AG04450 (cell line): Measurements from ENCODE around the gene MAP4K2. TPM values are rescaled to one million over a fixed set of nuclear protein-coding genes. Genes with fewer than 3 reads are reported as not detected.
"Not testable (repeated sequence)": the region's sequence is repeated elsewhere in the genome, so short reads cannot be mapped to it uniquely, and the experiment has no call there.

Source experiments
- CTCF ChIA-PET: fragments of 300-600, 350-600 bp; formaldehyde crosslinking; extraction: SDS; loops from one replicate; lab custom pipeline; 2022; ENCODE audit warnings: antibody characterized with exemption, inconsistent platforms; lab: Charles Lee
- POLR2A ChIA-PET: fragments of 350-600 bp; formaldehyde crosslinking; extraction: SDS; loops from one replicate; lab custom pipeline; 2021; ENCODE audit warnings: antibody characterized with exemption, inconsistent platforms; lab: Yijun Ruan, JAX
- DNase-seq: peaks from one replicate; pipeline ENCODE4 v3.0.0-alpha.2; 2011; ENCODE audit warnings: low read depth, low spot score
- H3K27ac ChIP-seq: one replicate; pipeline ENCODE4 v1.5.1; 2012; ENCODE audit warnings: low read depth, low read length, control low read depth
- H3K27me3 ChIP-seq: one replicate; pipeline ENCODE4 v1.6.0; 2012; ENCODE audit warnings: low read length; ENCODE audit not compliant: control insufficient read depth, insufficient read depth
- H3K4me3 ChIP-seq: 2 replicates; pipeline ENCODE4 v1.5.1; 2011; ENCODE audit warnings: mild to moderate bottlenecking, low read depth, low read length, control low read depth
- H3K9me3 ChIP-seq: 2 replicates; pipeline ENCODE4 v1.5.1; 2012; ENCODE audit warnings: low read length; ENCODE audit not compliant: control insufficient read depth, insufficient read depth
- CTCF ChIP-seq: IDR thresholded peaks from 2 replicates; pipeline ENCODE4 v1.5.1; 2011; ENCODE audit warnings: low read depth, low read length, control low read depth, inconsistent platforms
- polyA plus RNA-seq: library from polyadenylated mRNA; depleted of rRNA; stranded (reverse); fragments of >200 nt; gene quantifications from 2 replicates; pipeline ENCODE4 v1.2.3, GENCODE V29; 2011

The MAP4K2 gene
- polyA plus RNA-seq, 1 experiment = 9.9 TPM

GRCh38 chr11:64826578-64827450, 23.8 kb upstream of the MAP4K2 start:
- peaks cover 8% of the 10 kb centered on the region; the same call in 1 of the 2 replicates for H3K9me3 ChIP-seq
- DNase-seq = no peak
- TF ChIP-seq CTCF = no peak
- H3K27ac ChIP-seq = no peak overlapping the region
- CTCF ChIA-PET = no interaction called here
- no peak overlapping the region for H3K4me3 ChIP-seq
- peaks cover 8% of the 10 kb centered on the region for H3K27me3 ChIP-seq
- POLR2A ChIA-PET = interaction anchor here (0.6 kb wide), 1 partner anchor 70 kb away, joined by 3 read pairs; no protein-coding TSS in a partner anchor

- H3K4me3 ChIP-seq = no peak overlapping the region
- H3K9me3 ChIP-seq = peaks cover 8% of the 10 kb centered on the region; the same call in 1 of the 2 replicates
- H3K27me3 ChIP-seq = peaks cover 8% of the 10 kb centered on the region
- POLR2A ChIA-PET = no interaction called here
- CTCF ChIA-PET = interaction anchor here (0.5 kb wide), 1 partner anchor 52 kb away, joined by 5 read pairs; the partner anchor contains the start of gene EHD1
- no peak for DNase-seq
- TF ChIP-seq CTCF = no peak
- no peak overlapping the region for H3K27ac ChIP-seq
These were observed 23.0 kb upstream of the MAP4K2 start for GRCh38 chr11:64826062-64826461.

GRCh38 chr11:64823568-64824119, 20.6 kb upstream of the MAP4K2 start:
- ChIA-PET POLR2A (no interaction called here), CTCF (interaction anchor here (1.2 kb wide), 1 partner anchor 21 kb away, joined by 4 read pairs; the partner anchor contains the start of gene CDC42BPG)
- H3K27ac ChIP-seq = no peak overlapping the region
- no peak for DNase-seq
- no peak for TF ChIP-seq CTCF
- H3K9me3 ChIP-seq = peaks cover 8% of the 10 kb centered on the region; the same call in 1 of the 2 replicates
- peaks cover 8% of the 10 kb centered on the region for H3K27me3 ChIP-seq
- H3K4me3 ChIP-seq = no peak overlapping the region

GRCh38 chr11:64817476-64817875, 14.5 kb upstream of the MAP4K2 start:
- ChIA-PET POLR2A (no interaction called here), CTCF (interaction anchor here (1.3 kb wide), 1 partner anchor 28 kb away, joined by 3 read pairs; no protein-coding TSS in a partner anchor)
- Histone ChIP-seq H3K27ac (no peak overlapping the region), H3K4me3 (no peak overlapping the region), H3K9me3 (no peaks in the 10 kb centered on the region), H3K27me3 (peaks cover 5% of the 10 kb centered on the region)
- TF ChIP-seq CTCF = no peak
- DNase-seq = no peak

- POLR2A ChIA-PET, H3K27me3 ChIP-seq, H3K9me3 ChIP-seq, DNase-seq, H3K27ac ChIP-seq, CTCF ChIA-PET, H3K4me3 ChIP-seq: not testable (repeated sequence)
These were observed 12.4 kb upstream of the MAP4K2 start for GRCh38 chr11:64815433-64815832.
